Transverse colon (tissue), 4 donors: ENCODE data around the gene RPS6KA4. TPM values are rescaled to one million over a fixed set of nuclear protein-coding genes. Genes with fewer than 3 reads are reported as not detected.

Experiments
- DNase-seq: peaks from one replicate; pipeline ENCODE4 v3.0.0-alpha.2; 2019
- H3K27ac ChIP-seq, 4 donors: fragments of 200-600 bp; sonication (generic); 2 replicates each; pipeline ENCODE4 v1.5.1; 2016 to 2018; ENCODE audit warnings: inconsistent platforms in 4 of 4
- H3K27me3 ChIP-seq: fragments of 200-600 bp; sonication (generic); 2 replicates; pipeline ENCODE4 v1.5.1; 2017; ENCODE audit warnings: inconsistent platforms
- H3K36me3 ChIP-seq, 4 donors: fragments of 200-600 bp; sonication (generic); 2 replicates each; pipeline ENCODE4 v1.5.1; 2017 to 2019; ENCODE audit warnings: inconsistent platforms in 4 of 4
- H3K4me1 ChIP-seq, 4 donors: fragments of 200-600 bp; sonication (generic); 2 replicates each; pipeline ENCODE4 v1.5.1; 2017 to 2020; ENCODE audit warnings: inconsistent platforms in 4 of 4
- H3K4me3 ChIP-seq, 4 donors: fragments of 200-600 bp; sonication (generic); 1 replicate in 1 of 4; 2 replicates in 3 of 4; pipeline versions ENCODE4 v1.5.1 to v1.6.1; 2017 to 2019; ENCODE audit warnings: inconsistent platforms in 4 of 4
- H3K9me3 ChIP-seq, 2 donors: fragments of 200-600 bp; sonication (generic); 2 replicates each; pipeline ENCODE4 v1.5.1; 2017 to 2019; ENCODE audit warnings: inconsistent platforms in 2 of 2
- EP300 ChIP-seq: sonication (generic); formaldehyde crosslinking; IDR thresholded peaks from one replicate; pipeline ENCODE4 v1.6.1; 2017; ENCODE audit warnings: antibody characterized with exemption, low read depth
- POLR2A ChIP-seq: fragments of 450-650 bp; IDR thresholded peaks from one replicate; pipeline ENCODE4 v1.6.1; 2016; ENCODE audit warnings: antibody characterized with exemption, mild to moderate bottlenecking, moderate library complexity
- POLR2AphosphoS5 ChIP-seq, 3 donors: sonication (generic); formaldehyde crosslinking; IDR thresholded peaks; one replicate each; pipeline ENCODE4 v1.6.1; 2016; ENCODE audit warnings: antibody characterized with exemption in 3 of 3
- WGBS, 2 donors: methylation state at CpG; one replicate each; pipeline ENCODE4 v1.1.5; 2018; ENCODE audit warnings: low coverage in 1 of 2; 5-methylcytosine and 5-hydroxymethylcytosine counted together
- in situ Hi-C, 4 donors: fragments of 200-750 bp; cut with MboI; loops; one replicate each; pipeline versions ENCODE4 v1.15.0 to v1.15.1; 2017; ENCODE audit warnings: low sequenced_read_pairs in 3 of 4, low pct_ligation_motif_present in 1 of 4, low pct_unique_long_range_greater_than_20kb in 1 of 4
- intact Hi-C: fragments of 100-400 bp; cut with DNase I; formaldehyde crosslinking; loops from one replicate; pipeline ENCODE4 v1.15.1; 2023; ENCODE audit warnings: low total_unique reads
- total RNA-seq, 4 donors: library from RNA; depleted of rRNA; stranded (reverse); fragments of >200 nt; gene quantifications; one replicate each; pipeline ENCODE4 v1.1.0, GENCODE V29; 2016
- TF ChIP-seq, protein P1 (sequence below), 5 experiments: fragments of 200-600 bp in 3 of 5; fragments of 450-650 bp in 2 of 5; sonication (generic) in 3 of 5; IDR thresholded peaks; 1 replicate in 2 of 5; 2 replicates in 3 of 5; pipeline ENCODE4 v1.5.1; 2016 to 2017; ENCODE audit warnings: antibody characterized with exemption in 5 of 5, inconsistent platforms in 3 of 5, mild to moderate bottlenecking in 2 of 5, moderate library complexity in 1 of 5

RPS6KA4 gene
- total RNA-seq, 4 donors from 2014 or later: 14.5 to 86.0 (median 34.5) TPM

DNA sequence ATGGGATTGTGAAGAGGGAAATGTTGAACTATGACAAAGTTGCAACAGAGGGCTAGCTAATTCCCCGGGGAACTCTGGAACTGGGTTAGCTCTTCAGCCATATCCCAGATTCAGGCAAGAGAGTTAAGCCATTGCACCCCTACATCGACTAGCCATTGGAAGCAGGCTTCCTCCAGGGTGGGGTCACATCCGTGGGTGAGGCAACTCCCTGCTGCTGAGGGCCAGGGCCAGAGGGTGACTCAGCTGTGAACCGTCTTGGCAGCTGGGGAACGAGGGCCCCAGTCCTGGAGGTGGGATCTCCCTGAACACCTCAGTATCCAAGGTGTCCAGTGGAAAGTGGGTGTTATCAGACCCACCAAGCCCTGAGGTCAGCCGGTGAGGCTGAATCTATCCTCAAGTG lies 41.1 kb downstream of the RPS6KA4 start:
- Histone ChIP-seq H3K36me3 (no peaks in the 10 kb centered on the region), H3K4me1 (peaks cover 0 to 12% (median 0%) of the 10 kb centered on the region in 4 donors), H3K27ac (no peak overlapping the region), H3K9me3 (no peaks in the 10 kb centered on the region), H3K27me3 (no peaks in the 10 kb centered on the region), H3K4me3 (no peak overlapping the region)
- TF ChIP-seq POLR2A (no peak), POLR2AphosphoS5 (IDR thresholded peaks at IDR 0.05) (no peak), EP300 (no peak)
- TF ChIP-seq, protein P1, sequence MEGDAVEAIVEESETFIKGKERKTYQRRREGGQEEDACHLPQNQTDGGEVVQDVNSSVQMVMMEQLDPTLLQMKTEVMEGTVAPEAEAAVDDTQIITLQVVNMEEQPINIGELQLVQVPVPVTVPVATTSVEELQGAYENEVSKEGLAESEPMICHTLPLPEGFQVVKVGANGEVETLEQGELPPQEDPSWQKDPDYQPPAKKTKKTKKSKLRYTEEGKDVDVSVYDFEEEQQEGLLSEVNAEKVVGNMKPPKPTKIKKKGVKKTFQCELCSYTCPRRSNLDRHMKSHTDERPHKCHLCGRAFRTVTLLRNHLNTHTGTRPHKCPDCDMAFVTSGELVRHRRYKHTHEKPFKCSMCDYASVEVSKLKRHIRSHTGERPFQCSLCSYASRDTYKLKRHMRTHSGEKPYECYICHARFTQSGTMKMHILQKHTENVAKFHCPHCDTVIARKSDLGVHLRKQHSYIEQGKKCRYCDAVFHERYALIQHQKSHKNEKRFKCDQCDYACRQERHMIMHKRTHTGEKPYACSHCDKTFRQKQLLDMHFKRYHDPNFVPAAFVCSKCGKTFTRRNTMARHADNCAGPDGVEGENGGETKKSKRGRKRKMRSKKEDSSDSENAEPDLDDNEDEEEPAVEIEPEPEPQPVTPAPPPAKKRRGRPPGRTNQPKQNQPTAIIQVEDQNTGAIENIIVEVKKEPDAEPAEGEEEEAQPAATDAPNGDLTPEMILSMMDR (IDR thresholded peaks at IDR 0.05): no peak
- intact Hi-C loops: no loop called here
- no peak for DNase-seq
- 49% methylated on average over 6 of the region's 6 CpGs; no CpG with 5 or more reads in 1 of the 2 donors for WGBS, 2 donors
- in situ Hi-C loops: no loop called here

DNA sequence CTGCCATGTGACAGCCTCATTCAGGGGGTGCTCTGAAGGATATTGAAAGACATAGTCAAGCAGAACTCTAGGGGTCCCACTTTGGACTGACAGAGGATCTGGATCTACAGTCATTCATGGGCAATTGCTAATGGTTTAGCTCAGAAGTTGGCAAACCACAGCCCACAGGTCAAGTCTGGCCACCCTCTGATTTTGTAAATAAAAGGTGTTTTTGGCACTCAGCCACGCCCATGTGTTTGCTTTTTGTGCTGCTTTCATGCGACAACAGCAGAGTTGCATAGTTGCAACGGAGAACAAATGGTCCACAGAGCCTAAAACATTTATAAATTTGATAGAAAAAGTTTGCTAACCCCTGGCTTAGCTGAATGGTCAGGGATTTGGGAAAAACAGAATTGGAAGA lies 41.7 kb downstream of the RPS6KA4 start:
- 48 to 65% methylated on average over 3 of the region's 3 CpGs for WGBS, 2 donors
- H3K4me1 ChIP-seq: peaks cover 0 to 8% (median 0%) of the 10 kb centered on the region in 4 donors
- H3K27ac ChIP-seq: no peak overlapping the region
- no peaks in the 10 kb centered on the region for H3K9me3 ChIP-seq
- no peak overlapping the region for H3K4me3 ChIP-seq
- no peaks in the 10 kb centered on the region for H3K27me3 ChIP-seq
- TF ChIP-seq, protein P1 (IDR thresholded peaks at IDR 0.05): no peak
- TF ChIP-seq POLR2AphosphoS5 (IDR thresholded peaks at IDR 0.05): no peak
- no peak for TF ChIP-seq POLR2A
- no peak for TF ChIP-seq EP300
- H3K36me3 ChIP-seq: no peaks in the 10 kb centered on the region
- in situ Hi-C loops (no loop called here), intact Hi-C loops (no loop called here)
- no peak for DNase-seq

DNA sequence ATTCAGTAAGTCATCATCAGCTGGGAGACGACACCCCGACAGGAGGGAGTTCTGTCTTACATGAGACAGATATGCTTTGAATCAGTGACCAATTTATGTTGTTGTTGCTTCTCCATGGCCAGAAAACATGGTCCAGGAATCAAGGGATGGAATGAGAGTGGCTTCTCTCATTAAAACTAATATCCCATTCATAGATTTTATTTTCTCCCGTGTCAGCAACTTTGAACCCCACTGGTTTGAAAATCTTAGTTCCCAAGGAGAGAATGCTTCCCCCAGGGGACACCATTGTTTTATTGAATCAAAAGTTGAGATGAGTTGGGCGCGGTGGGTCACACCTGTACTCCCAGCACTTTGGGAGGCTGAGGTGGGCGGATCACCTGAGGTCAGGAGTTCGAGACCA lies 42.8 kb downstream of the RPS6KA4 start:
- TF ChIP-seq, protein P1 (IDR thresholded peaks at IDR 0.05): no peak
- no peak for TF ChIP-seq POLR2AphosphoS5 (IDR thresholded peaks at IDR 0.05)
- no peak for TF ChIP-seq EP300
- no peak for TF ChIP-seq POLR2A
- Histone ChIP-seq H3K36me3 (no peaks in the 10 kb centered on the region), H3K4me3 (no peak overlapping the region), H3K27me3 (no peaks in the 10 kb centered on the region), H3K4me1 (peaks cover 0 to 10% (median 2%) of the 10 kb centered on the region in 4 donors), H3K9me3 (no peaks in the 10 kb centered on the region), H3K27ac (no peak overlapping the region)
- WGBS, 2 donors: 78 to 82% methylated on average over 4 to 7 of the region's 7 CpGs
- no peak for DNase-seq
- intact Hi-C loops (no loop called here), in situ Hi-C loops (no loop called here)

DNA sequence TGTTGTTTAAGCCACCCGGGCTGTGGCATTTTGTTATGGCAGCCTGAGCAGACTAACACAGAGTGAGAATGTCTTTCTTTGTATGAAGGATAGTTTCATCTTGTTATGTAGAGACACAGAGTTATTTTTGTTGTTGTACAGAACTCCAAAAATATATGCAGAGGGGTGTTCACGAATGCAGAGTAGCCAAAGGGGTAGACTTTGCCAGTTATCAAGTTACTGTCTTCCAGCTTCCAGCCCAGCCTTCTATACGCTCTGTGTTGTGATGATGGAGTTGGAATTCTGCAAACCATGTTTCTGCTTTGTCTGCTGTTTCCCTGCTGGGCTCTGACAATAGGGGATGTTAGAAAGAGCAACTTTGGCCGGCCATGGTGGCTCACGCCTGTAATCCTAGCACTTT lies 44.1 kb downstream of the RPS6KA4 start:
- H3K9me3 ChIP-seq: no peaks in the 10 kb centered on the region
- no peak overlapping the region for H3K4me3 ChIP-seq
- no peak overlapping the region for H3K27ac ChIP-seq
- H3K4me1 ChIP-seq: peaks cover 0 to 10% (median 2%) of the 10 kb centered on the region in 4 donors
- no peaks in the 10 kb centered on the region for H3K36me3 ChIP-seq
- H3K27me3 ChIP-seq: no peaks in the 10 kb centered on the region
- TF ChIP-seq, protein P1 (IDR thresholded peaks at IDR 0.05): no peak
- TF ChIP-seq POLR2A (no peak), POLR2AphosphoS5 (IDR thresholded peaks at IDR 0.05) (no peak), EP300 (no peak)
- DNase-seq: no peak
- 85% methylated on average over 5 of the region's 5 CpGs; no CpG with 5 or more reads in 1 of the 2 donors for WGBS, 2 donors
- intact Hi-C loops (no loop called here), in situ Hi-C loops (no loop called here)
